ENCODE results near the gene ZC2HC1C. TPM values are rescaled to one million over a fixed set of nuclear protein-coding genes. Genes with fewer than 3 reads are reported as not detected.
"Not testable (repeated sequence)": the region's sequence is repeated elsewhere in the genome, so short reads cannot be mapped to it uniquely, and the experiment has no call there.

Gene ZC2HC1C
- total RNA-seq, 1 experiment from 2014 or later = 1.4 TPM

- H3K4me1 ChIP-seq (ENCODE audit: insufficient read depth, low read length) = peaks cover 2% of the 10 kb centered on the region; the same call in 1 of the 2 replicates
- no peak overlapping the region for H2BK15ac ChIP-seq (ENCODE audit: low read depth, low read length)
- no peaks in the 10 kb centered on the region for H3K27me3 ChIP-seq (ENCODE audit: insufficient read depth, low read length)
- H4K5ac ChIP-seq (ENCODE audit: insufficient read length, low read depth, low read length) = no peak overlapping the region
- H4K8ac ChIP-seq (replicated peaks; ENCODE audit: insufficient read length, low read depth, low read length) = no peak overlapping the region
- Mint-ChIP-seq H3K4me1 (peaks cover 21% of the 10 kb centered on the region in 2 experiments), H3K4me3 (no peak overlapping the region), H3K27me3 (ENCODE audit: low read depth) (no peaks in the 10 kb centered on the region; the same call in 1 of the 2 replicates), H3K36me3 (ENCODE audit: insufficient read depth in 1 of 3, low read depth in 3 of 3) (no peaks in the 10 kb centered on the region), H3K27ac (no peak overlapping the region), H3K9me3 (no peaks in the 10 kb centered on the region)
- no peak overlapping the region for H2BK5ac ChIP-seq (ENCODE audit: insufficient read length, low read length)
- H3K23ac ChIP-seq (ENCODE audit: insufficient read length, low read depth, low read length) = no peak overlapping the region
- H2BK120ac ChIP-seq (ENCODE audit: low read depth, low read length, poor library complexity, severe bottlenecking) = no peak overlapping the region
- H3K79me2 ChIP-seq (ENCODE audit: insufficient read depth, low read length) = peaks cover 1% of the 10 kb centered on the region; the same call in 1 of the 2 replicates
- H4K91ac ChIP-seq (ENCODE audit: insufficient read length, low read depth, low read length) = no peak overlapping the region
- no peaks in the 10 kb centered on the region for H4K20me1 ChIP-seq (ENCODE audit: control insufficient read depth, insufficient read depth, insufficient read length)
- H2BK20ac ChIP-seq (ENCODE audit: low read depth, low read length, poor library complexity, severe bottlenecking) = no peak overlapping the region
- no CpG with 5 or more reads among the region's 1 CpG for WGBS (ENCODE audit: extremely low coverage, insufficient read length, low lambda C conversion rate)
- H2BK12ac ChIP-seq (ENCODE audit: insufficient read length, low read depth, low read length) = no peak overlapping the region
- no peak for DNase-seq
- H2AFZ ChIP-seq (ENCODE audit: low read length) = no peak overlapping the region
- H2AK5ac ChIP-seq (ENCODE audit: insufficient read length, low read length) = no peak overlapping the region
- H3K4me2 ChIP-seq (ENCODE audit: insufficient read depth, insufficient read length, low read length) = no peak overlapping the region
- H3T11ph ChIP-seq (ENCODE audit: low read length) = no peak overlapping the region
- no peak overlapping the region for H3K9ac ChIP-seq (ENCODE audit: extremely low read depth, insufficient read length, low read length)
- no peak overlapping the region for H3K18ac ChIP-seq (ENCODE audit: insufficient read length, low read depth, low read length)
- H3K9me3 ChIP-seq (ENCODE audit: control insufficient read depth, low read depth, low read length) = no peaks in the 10 kb centered on the region
- no peak overlapping the region for H3K14ac ChIP-seq (ENCODE audit: insufficient read depth, low read length)
- no peak overlapping the region for H3K27ac ChIP-seq (ENCODE audit: insufficient read length, low read depth, low read length)
- TF ChIP-seq, protein P1, sequence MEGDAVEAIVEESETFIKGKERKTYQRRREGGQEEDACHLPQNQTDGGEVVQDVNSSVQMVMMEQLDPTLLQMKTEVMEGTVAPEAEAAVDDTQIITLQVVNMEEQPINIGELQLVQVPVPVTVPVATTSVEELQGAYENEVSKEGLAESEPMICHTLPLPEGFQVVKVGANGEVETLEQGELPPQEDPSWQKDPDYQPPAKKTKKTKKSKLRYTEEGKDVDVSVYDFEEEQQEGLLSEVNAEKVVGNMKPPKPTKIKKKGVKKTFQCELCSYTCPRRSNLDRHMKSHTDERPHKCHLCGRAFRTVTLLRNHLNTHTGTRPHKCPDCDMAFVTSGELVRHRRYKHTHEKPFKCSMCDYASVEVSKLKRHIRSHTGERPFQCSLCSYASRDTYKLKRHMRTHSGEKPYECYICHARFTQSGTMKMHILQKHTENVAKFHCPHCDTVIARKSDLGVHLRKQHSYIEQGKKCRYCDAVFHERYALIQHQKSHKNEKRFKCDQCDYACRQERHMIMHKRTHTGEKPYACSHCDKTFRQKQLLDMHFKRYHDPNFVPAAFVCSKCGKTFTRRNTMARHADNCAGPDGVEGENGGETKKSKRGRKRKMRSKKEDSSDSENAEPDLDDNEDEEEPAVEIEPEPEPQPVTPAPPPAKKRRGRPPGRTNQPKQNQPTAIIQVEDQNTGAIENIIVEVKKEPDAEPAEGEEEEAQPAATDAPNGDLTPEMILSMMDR (conservative IDR thresholded peaks at IDR 0.05) = no peak
- no peaks in the 10 kb centered on the region for H3K79me1 ChIP-seq (ENCODE audit: insufficient read depth, low read depth, low read length, poor library complexity, severe bottlenecking)
- no peak overlapping the region for H3K4ac ChIP-seq (ENCODE audit: low read depth, low read length)
- peaks cover 11% of the 10 kb centered on the region for H3K23me2 ChIP-seq (ENCODE audit: insufficient read length, low read depth, low read length, poor library complexity, severe bottlenecking)
- H3K56ac ChIP-seq (ENCODE audit: insufficient read length, low read depth, low read length) = no peak overlapping the region
Observed at GRCh38 chr14:75067212-75067611, 2.2 kb upstream of the ZC2HC1C start.

DNA sequence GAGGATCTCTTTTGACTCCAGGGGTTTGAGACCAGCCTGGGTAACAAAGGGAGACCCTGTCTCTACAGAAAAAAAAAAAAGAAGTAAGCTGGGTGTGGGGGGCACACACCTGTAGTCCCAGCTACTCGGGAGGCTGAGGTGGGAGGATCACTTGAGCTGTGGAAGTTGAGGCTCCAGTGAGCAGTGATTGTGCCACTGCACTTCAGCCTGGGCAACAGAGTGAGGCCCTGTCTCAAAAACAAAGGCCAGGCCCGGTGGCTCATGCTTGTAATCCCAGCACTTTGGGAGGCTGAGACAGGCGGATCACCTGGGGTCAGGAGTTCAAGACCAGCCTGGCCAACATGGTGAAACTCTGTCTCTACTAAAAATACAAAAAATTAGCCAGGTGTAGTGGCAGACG lies 1.7 kb upstream of the ZC2HC1C start:
- H3K9me3 ChIP-seq (ENCODE audit: control insufficient read depth, low read depth, low read length); H2BK120ac ChIP-seq (ENCODE audit: low read depth, low read length, poor library complexity, severe bottlenecking); H3K27me3 Mint-ChIP-seq (ENCODE audit: low read depth); H4K5ac ChIP-seq (ENCODE audit: insufficient read length, low read depth, low read length); H3K56ac ChIP-seq (ENCODE audit: insufficient read length, low read depth, low read length); H2AFZ ChIP-seq (ENCODE audit: low read length); H3K27me3 ChIP-seq (ENCODE audit: insufficient read depth, low read length); H4K20me1 ChIP-seq (ENCODE audit: control insufficient read depth, insufficient read depth, insufficient read length); H2BK5ac ChIP-seq (ENCODE audit: insufficient read length, low read length); H3K14ac ChIP-seq (ENCODE audit: insufficient read depth, low read length); H3K27ac Mint-ChIP-seq; H3K23ac ChIP-seq (ENCODE audit: insufficient read length, low read depth, low read length); H3K27ac ChIP-seq (ENCODE audit: insufficient read length, low read depth, low read length); DNase-seq; H2AK5ac ChIP-seq (ENCODE audit: insufficient read length, low read length); H3K79me1 ChIP-seq (ENCODE audit: insufficient read depth, low read depth, low read length, poor library complexity, severe bottlenecking); H3K79me2 ChIP-seq (ENCODE audit: insufficient read depth, low read length); H2BK20ac ChIP-seq (ENCODE audit: low read depth, low read length, poor library complexity, severe bottlenecking); H3K4me3 Mint-ChIP-seq; H3K4me1 ChIP-seq (ENCODE audit: insufficient read depth, low read length); H3T11ph ChIP-seq (ENCODE audit: low read length); H3K18ac ChIP-seq (ENCODE audit: insufficient read length, low read depth, low read length); H3K9ac ChIP-seq (ENCODE audit: extremely low read depth, insufficient read length, low read length); H2BK15ac ChIP-seq (ENCODE audit: low read depth, low read length); H4K8ac ChIP-seq (replicated peaks; ENCODE audit: insufficient read length, low read depth, low read length); H3K36me3 Mint-ChIP-seq (ENCODE audit: insufficient read depth in 1 of 3, low read depth in 3 of 3); H2BK12ac ChIP-seq (ENCODE audit: insufficient read length, low read depth, low read length); H4K91ac ChIP-seq (ENCODE audit: insufficient read length, low read depth, low read length); H3K4ac ChIP-seq (ENCODE audit: low read depth, low read length); H3K9me3 Mint-ChIP-seq: not testable (repeated sequence)
- peaks cover 20 to 21% of the 10 kb centered on the region in 2 experiments for H3K4me1 Mint-ChIP-seq
- peaks cover 11% of the 10 kb centered on the region for H3K23me2 ChIP-seq (ENCODE audit: insufficient read length, low read depth, low read length, poor library complexity, severe bottlenecking)
- H3K4me2 ChIP-seq (ENCODE audit: insufficient read depth, insufficient read length, low read length) = peak overlapping the region; percentile 96
- WGBS (ENCODE audit: extremely low coverage, insufficient read length, low lambda C conversion rate) = no CpG with 5 or more reads among the region's 4 CpGs
